Endothelial cell (in vitro differentiated cells): ENCODE data around the gene IFT80. TPM values are rescaled to one million over a fixed set of nuclear protein-coding genes. Genes with fewer than 3 reads are reported as not detected.

Source experiments
- DNase-seq: peaks from one replicate; pipeline ENCODE4 v3.0.0; 2021; ENCODE audit warnings: low spot score
- H3K27ac Mint-ChIP-seq: one replicate; pipeline ENCODE4 v1.8.0; 2021; ENCODE audit warnings: mixed read lengths, inconsistent platforms; ENCODE audit not compliant: unreplicated experiment
- H3K27me3 Mint-ChIP-seq: one replicate; pipeline ENCODE4 v1.8.0; 2021; ENCODE audit warnings: mild to moderate bottlenecking, moderate library complexity, mixed read lengths, inconsistent platforms; ENCODE audit not compliant: unreplicated experiment
- H3K36me3 Mint-ChIP-seq: one replicate; pipeline ENCODE4 v1.8.0; 2021; ENCODE audit warnings: mild to moderate bottlenecking, low read depth, mixed read lengths, inconsistent platforms; ENCODE audit not compliant: unreplicated experiment
- H3K4me1 Mint-ChIP-seq: one replicate; pipeline ENCODE4 v1.8.0; 2021; ENCODE audit warnings: mild to moderate bottlenecking, mixed read lengths, inconsistent platforms; ENCODE audit not compliant: unreplicated experiment
- H3K4me3 Mint-ChIP-seq: one replicate; pipeline ENCODE4 v1.8.0; 2021; ENCODE audit warnings: mild to moderate bottlenecking, mixed read lengths, inconsistent platforms; ENCODE audit not compliant: unreplicated experiment
- H3K9me3 Mint-ChIP-seq: one replicate; pipeline ENCODE4 v1.8.0; 2021; ENCODE audit warnings: mixed read lengths, inconsistent platforms; ENCODE audit not compliant: unreplicated experiment
- CTCF ChIP-seq: fragments of 200-600 bp; sonication (generic); IDR thresholded peaks from one replicate; pipeline ENCODE4 v1.5.0; 2021; ENCODE audit warnings: antibody characterized with exemption; ENCODE audit not compliant: unreplicated experiment
- long read RNA-seq: library from polyadenylated mRNA; unstranded; transcript quantifications from one replicate; pipeline ENCODE4 v2.0.0, GENCODE V29; 2020; ENCODE audit not compliant: unreplicated experiment
- total RNA-seq: library from RNA; stranded (reverse); fragmentation: NEBNext Ultra II Directional; extraction: Animal tissue kit (Norgen Biotek cat#: 25700); gene quantifications from one replicate; pipeline ENCODE4 v1.2.1, GENCODE V29; 2021; ENCODE audit not compliant: unreplicated experiment

The IFT80 gene
- total RNA-seq, result 33.2 TPM
- long read RNA-seq, full-length matches to known transcripts, result 3 of 4 reads
- long read RNA-seq, partial matches to known transcripts, result 1 of 4 reads
- long read RNA-seq, other reads (novel, unspliced or antisense), result 0 of 4 reads

- TF ChIP-seq CTCF, result no peak
- peaks cover 38% of the 10 kb centered on the region for H3K4me1 Mint-ChIP-seq
- peak; percentile 91 for DNase-seq
- H3K4me3 Mint-ChIP-seq, result peak within 1 kb of the TSS; percentile 97
- peaks cover 19% of the 10 kb centered on the region for H3K27me3 Mint-ChIP-seq
- no peaks in the 10 kb centered on the region for H3K9me3 Mint-ChIP-seq
- peak within 1 kb of the TSS; percentile 96 for H3K27ac Mint-ChIP-seq
- peaks cover 10% of the 10 kb centered on the region for H3K36me3 Mint-ChIP-seq
Measured at GRCh38 chr3:160399125-160400029, at the start of gene IFT80, which contains the start of gene SMC4. Gene IFT80, minus strand, starts transcription at chr3:160399225. Its CDS starts 14,625 bp downstream, at chr3:160384600. Gene SMC4, plus strand, starts transcription at chr3:160399650. Its CDS starts 1,177 bp downstream, at chr3:160400827.

DNA sequence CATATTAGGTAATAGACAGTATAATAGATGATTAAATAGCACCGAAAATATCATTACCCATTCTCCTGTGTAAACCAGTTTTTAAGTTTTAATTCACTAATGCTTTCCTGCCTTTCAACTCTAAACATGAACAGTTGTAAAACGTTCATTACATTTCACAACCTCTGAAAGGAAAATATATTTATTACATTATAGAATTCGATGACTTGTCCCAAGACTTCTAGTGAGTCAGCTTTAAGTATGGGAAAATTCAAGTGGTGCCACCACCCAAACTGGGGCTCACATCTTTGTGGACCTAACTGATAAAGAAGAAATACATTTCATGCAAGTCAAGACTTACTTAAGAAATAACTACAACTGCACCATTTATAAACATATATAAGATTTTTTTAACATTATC, 48.5 kb upstream of the IFT80 start:
- peaks cover 2% of the 10 kb centered on the region for H3K27me3 Mint-ChIP-seq
- no peak for TF ChIP-seq CTCF
- no peak overlapping the region for H3K4me3 Mint-ChIP-seq
- no peaks in the 10 kb centered on the region for H3K9me3 Mint-ChIP-seq
- peaks cover 17% of the 10 kb centered on the region for H3K4me1 Mint-ChIP-seq
- DNase-seq, result no peak
- H3K27ac Mint-ChIP-seq, result no peak overlapping the region
- H3K36me3 Mint-ChIP-seq, result peaks cover 9% of the 10 kb centered on the region

- Mint-ChIP-seq H3K27ac (no peak overlapping the region), H3K4me3 (no peak overlapping the region), H3K27me3 (peaks cover 2% of the 10 kb centered on the region), H3K36me3 (peaks cover 9% of the 10 kb centered on the region), H3K9me3 (no peaks in the 10 kb centered on the region), H3K4me1 (peaks cover 17% of the 10 kb centered on the region)
- no peak for TF ChIP-seq CTCF
- no peak for DNase-seq
Measured at GRCh38 chr3:160446522-160447056, 47.6 kb upstream of the IFT80 start.

DNA sequence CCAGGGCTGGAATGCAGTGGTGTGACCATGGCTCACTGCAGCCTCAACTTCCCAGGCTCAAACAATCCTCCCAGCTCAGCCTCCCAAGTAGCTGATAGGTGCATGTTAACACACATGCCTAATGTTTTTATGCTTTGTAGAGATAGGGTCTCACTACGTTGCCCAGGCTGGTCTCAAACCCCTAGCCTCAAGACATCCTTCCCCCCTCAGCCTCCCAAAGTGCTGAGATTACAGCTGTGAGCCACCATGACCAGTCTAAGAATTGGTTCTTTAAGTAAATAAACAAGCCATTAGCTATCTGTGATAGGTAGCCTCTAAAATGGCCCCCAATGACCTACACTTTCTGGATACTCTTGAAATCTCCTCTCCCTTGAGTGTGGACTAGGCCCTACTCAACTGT, 46.8 kb upstream of the IFT80 start:
- TF ChIP-seq CTCF, result no peak
- DNase-seq, result no peak
- Mint-ChIP-seq H3K4me3 (peak overlapping the region; percentile 71), H3K36me3 (peaks cover 9% of the 10 kb centered on the region), H3K27ac (no peak overlapping the region), H3K4me1 (peaks cover 17% of the 10 kb centered on the region), H3K27me3 (peaks cover 2% of the 10 kb centered on the region), H3K9me3 (no peaks in the 10 kb centered on the region)
